Calu3 (cell line): ENCODE measurements around the gene GNA14. TPM values are rescaled to one million over a fixed set of nuclear protein-coding genes. Genes with fewer than 3 reads are reported as not detected.
"Not testable (repeated sequence)": the region's sequence is repeated elsewhere in the genome, so short reads cannot be mapped to it uniquely, and the experiment has no call there.

ENCODE experiments used
- Bru-seq: library from RNA; stranded (reverse); fragments of 400-500 nt; gene quantifications from one replicate; lab custom pipeline; 2021; lab: Mats Ljungman, UMichigan
- BruChase-seq, 2 experiments: library from RNA; stranded (reverse); fragments of 400-500 nt; gene quantifications; one replicate each; lab custom pipeline; 2021; lab: Mats Ljungman, UMichigan
- BruUV-seq: library from RNA; stranded (reverse); fragments of 400-500 nt; replicated peaks from 2 replicates; lab custom pipeline; 2021; lab: Mats Ljungman, UMichigan
- CTCF ChIA-PET: fragments of 300-600 bp; sonication (Branson Sonifier 250); formaldehyde crosslinking; loops from one replicate; lab custom pipeline; 2022; ENCODE audit warnings: antibody characterized with exemption; lab: Charles Lee
- DNase-seq: peaks from one replicate; pipeline ENCODE4 v3.0.0; 2022
- H3K27ac Mint-ChIP-seq: one replicate; pipeline ENCODE4 v1.8.0; 2022; ENCODE audit warnings: mixed read lengths; ENCODE audit not compliant: unreplicated experiment
- H3K27me3 Mint-ChIP-seq: one replicate; pipeline ENCODE4 v1.8.0; 2022; ENCODE audit warnings: mixed read lengths; ENCODE audit not compliant: unreplicated experiment
- H3K36me3 Mint-ChIP-seq: one replicate; pipeline ENCODE4 v1.8.0; 2022; ENCODE audit warnings: mild to moderate bottlenecking, moderate library complexity, mixed read lengths; ENCODE audit not compliant: insufficient read depth, unreplicated experiment
- H3K4me1 Mint-ChIP-seq: one replicate; pipeline ENCODE4 v1.8.0; 2022; ENCODE audit warnings: mild to moderate bottlenecking, low read depth, mixed read lengths; ENCODE audit not compliant: unreplicated experiment
- H3K4me3 Mint-ChIP-seq: one replicate; pipeline ENCODE4 v1.8.0; 2022; ENCODE audit warnings: mild to moderate bottlenecking, low read depth, moderate library complexity, mixed read lengths; ENCODE audit not compliant: unreplicated experiment
- H3K9me3 Mint-ChIP-seq: one replicate; pipeline ENCODE4 v1.8.0; 2022; ENCODE audit warnings: low read depth, mixed read lengths; ENCODE audit not compliant: unreplicated experiment
- CTCF ChIP-seq: fragments of 200-600 bp; IDR thresholded peaks from one replicate; pipeline ENCODE4 v1.8.0; 2022; ENCODE audit warnings: antibody characterized with exemption; ENCODE audit not compliant: unreplicated experiment
- intact Hi-C: fragments of 100-400 bp; cut with micrococcal nuclease; formaldehyde crosslinking; loops from one replicate; pipeline ENCODE4 v1.10.0; 2022; ENCODE audit not compliant: unreplicated experiment
- long read RNA-seq: library from polyadenylated mRNA; stranded (forward); transcript quantifications from one replicate; pipeline ENCODE4 v2.0.0, GENCODE V29; 2022
- total RNA-seq: library from RNA; stranded (reverse); gene quantifications from 2 replicates; pipeline ENCODE4 v1.2.3, GENCODE V29; 2022

Gene GNA14
- total RNA-seq (0.15 TPM in 1 of 2 replicates, not detected in the other), Bru-seq, nascent RNA (percentile 17 among the genes with signal in this experiment), BruChase-seq, experiment 1, labeled RNA remaining after a 6-hour chase (percentile 12 among the genes with signal in this experiment), BruChase-seq, experiment 2, labeled RNA remaining after a 2-hour chase (percentile 14 among the genes with signal in this experiment)
- long read RNA-seq = 0 reads

GRCh38 chr9:77648234-77649108 lies at the start of gene GNA14:
Gene GNA14 (minus strand): TSS chr9:77648322. CDS start chr9:77647793, 529 bp downstream.
- Mint-ChIP-seq H3K9me3 (no peaks in the 10 kb centered on the region), H3K4me3 (peak within 1 kb of the TSS; percentile 77), H3K27ac (no peak within 1 kb of the TSS), H3K4me1 (no peaks in the 10 kb centered on the region), H3K27me3 (peaks cover 20% of the 10 kb centered on the region), H3K36me3 (peaks cover 16% of the 10 kb centered on the region)
- DNase-seq = peak; percentile 62
- no peak for TF ChIP-seq CTCF
- intact Hi-C loops = loop anchor here (5.0 kb wide), 3 partner anchors 61 to 191 kb away; no protein-coding TSS in a partner anchor
- CTCF ChIA-PET = interaction anchor here (0.7 to 1.8 kb wide), 4 partner anchors 23 to 215 kb away, joined by 3 to 6 read pairs (median 4); no protein-coding TSS in a partner anchor
- no TSS peak for BruUV-seq

- no peak for TF ChIP-seq CTCF
- H3K27ac Mint-ChIP-seq = no peak overlapping the region
- no peak for DNase-seq
- CTCF ChIA-PET = no interaction called here
- no peak overlapping the region for H3K4me3 Mint-ChIP-seq
- intact Hi-C loops = no loop called here
- H3K9me3 Mint-ChIP-seq = no peaks in the 10 kb centered on the region
- H3K36me3 Mint-ChIP-seq = no peaks in the 10 kb centered on the region
- no TSS peak for BruUV-seq
- no peaks in the 10 kb centered on the region for H3K4me1 Mint-ChIP-seq
- H3K27me3 Mint-ChIP-seq = no peaks in the 10 kb centered on the region
Observed at GRCh38 chr9:77697238-77697984, 49.3 kb upstream of the GNA14 start.

- not testable (repeated sequence) for H3K4me1 Mint-ChIP-seq
Observed at GRCh38 chr9:77690723-77691122, 42.6 kb upstream of the GNA14 start.

GRCh38 chr9:77690119-77690518 lies 42.0 kb upstream of the GNA14 start:
- BruUV-seq, H3K4me3 Mint-ChIP-seq, H3K9me3 Mint-ChIP-seq, CTCF ChIA-PET, H3K27ac Mint-ChIP-seq, DNase-seq, intact Hi-C loops, H3K27me3 Mint-ChIP-seq, H3K4me1 Mint-ChIP-seq, H3K36me3 Mint-ChIP-seq: not testable (repeated sequence)

More at GRCh38 chr9:77690723-77691122, 42.6 kb upstream of the GNA14 start:
- H3K36me3 Mint-ChIP-seq, DNase-seq, intact Hi-C loops, H3K9me3 Mint-ChIP-seq, H3K27ac Mint-ChIP-seq, H3K27me3 Mint-ChIP-seq, BruUV-seq, H3K4me3 Mint-ChIP-seq, CTCF ChIA-PET: not testable (repeated sequence)

- intact Hi-C loops = not testable (repeated sequence)
- peak; percentile 13 for DNase-seq
Observed at GRCh38 chr9:77687737-77688136, 39.6 kb upstream of the GNA14 start.

More at GRCh38 chr9:77687737-77688136, 39.6 kb upstream of the GNA14 start:
- H3K36me3 Mint-ChIP-seq, H3K4me1 Mint-ChIP-seq, H3K27ac Mint-ChIP-seq, H3K9me3 Mint-ChIP-seq, H3K27me3 Mint-ChIP-seq, BruUV-seq, CTCF ChIA-PET: not testable (repeated sequence)
- peak overlapping the region; percentile 32 for H3K4me3 Mint-ChIP-seq
